ENCODE results near the gene PDGFD.

PDGFD gene

GRCh38 chr11:103967985-103968384 lies 196.0 kb downstream of the PDGFD start:
- Mint-ChIP-seq H3K27ac (no peak overlapping the region), H3K9me3 (no peaks in the 10 kb centered on the region), H3K4me3 (no peak overlapping the region)

GRCh38 chr11:103964390-103964789 lies 199.6 kb downstream of the PDGFD start:
- no peaks in the 10 kb centered on the region for H3K9me3 Mint-ChIP-seq
- no peaks in the 10 kb centered on the region for H3K27me3 Mint-ChIP-seq
- no peak for DNase-seq
- H3K4me1 Mint-ChIP-seq (ENCODE audit: low read depth), result peaks cover under 1% of the 10 kb centered on the region
- H3K36me3 Mint-ChIP-seq (ENCODE audit: low read depth), result no peaks in the 10 kb centered on the region
- H3K4me3 Mint-ChIP-seq, result no peak overlapping the region
- no peak overlapping the region for H3K27ac Mint-ChIP-seq

More at GRCh38 chr11:103967985-103968384, 196.0 kb downstream of the PDGFD start:
- DNase-seq, result no peak
- H3K4me1 Mint-ChIP-seq (ENCODE audit: low read depth), result no peaks in the 10 kb centered on the region
- H3K36me3 Mint-ChIP-seq (ENCODE audit: low read depth), result no peaks in the 10 kb centered on the region
- H3K27me3 Mint-ChIP-seq, result no peaks in the 10 kb centered on the region

GRCh38 chr11:103963648-103964047 lies 200.3 kb downstream of the PDGFD start:
- H3K27ac Mint-ChIP-seq, result no peak overlapping the region
- no peaks in the 10 kb centered on the region for H3K27me3 Mint-ChIP-seq
- no peaks in the 10 kb centered on the region for H3K9me3 Mint-ChIP-seq
- H3K4me3 Mint-ChIP-seq, result no peak overlapping the region
- peaks cover 5% of the 10 kb centered on the region for H3K4me1 Mint-ChIP-seq (ENCODE audit: low read depth)
- no peaks in the 10 kb centered on the region for H3K36me3 Mint-ChIP-seq (ENCODE audit: low read depth)
- DNase-seq, result no peak

- no peaks in the 10 kb centered on the region for H3K36me3 Mint-ChIP-seq (ENCODE audit: low read depth)
- H3K4me1 Mint-ChIP-seq (ENCODE audit: low read depth), result peaks cover 5% of the 10 kb centered on the region
- no peak overlapping the region for H3K27ac Mint-ChIP-seq
- no peaks in the 10 kb centered on the region for H3K9me3 Mint-ChIP-seq
- H3K4me3 Mint-ChIP-seq, result no peak overlapping the region
- H3K27me3 Mint-ChIP-seq, result no peaks in the 10 kb centered on the region
- no peak for DNase-seq
These were observed 202.9 kb downstream of the PDGFD start for GRCh38 chr11:103961010-103961409.

- Mint-ChIP-seq H3K4me3 (no peak overlapping the region), H3K36me3 (ENCODE audit: low read depth) (no peaks in the 10 kb centered on the region), H3K27me3 (no peaks in the 10 kb centered on the region), H3K27ac (no peak overlapping the region), H3K4me1 (ENCODE audit: low read depth) (peaks cover 5% of the 10 kb centered on the region), H3K9me3 (no peaks in the 10 kb centered on the region)
- no peak for DNase-seq
These were observed 203.8 kb downstream of the PDGFD start for GRCh38 chr11:103960108-103960507.

- peaks cover 5% of the 10 kb centered on the region for H3K4me1 Mint-ChIP-seq (ENCODE audit: low read depth)
- no peaks in the 10 kb centered on the region for H3K9me3 Mint-ChIP-seq
- no peak overlapping the region for H3K4me3 Mint-ChIP-seq
- H3K27me3 Mint-ChIP-seq, result no peaks in the 10 kb centered on the region
- no peak for DNase-seq
- no peaks in the 10 kb centered on the region for H3K36me3 Mint-ChIP-seq (ENCODE audit: low read depth)
- no peak overlapping the region for H3K27ac Mint-ChIP-seq
These were observed 204.5 kb downstream of the PDGFD start for GRCh38 chr11:103959279-103959942.

- Mint-ChIP-seq H3K4me3 (no peak overlapping the region), H3K36me3 (ENCODE audit: low read depth) (no peaks in the 10 kb centered on the region), H3K27me3 (no peaks in the 10 kb centered on the region), H3K9me3 (no peaks in the 10 kb centered on the region), H3K4me1 (ENCODE audit: low read depth) (peaks cover 5% of the 10 kb centered on the region), H3K27ac (no peak overlapping the region)
- no peak for DNase-seq
These were observed 205.3 kb downstream of the PDGFD start for GRCh38 chr11:103958475-103959215.

- H3K9me3 Mint-ChIP-seq, result no peaks in the 10 kb centered on the region
- no peaks in the 10 kb centered on the region for H3K4me1 Mint-ChIP-seq (ENCODE audit: low read depth)
- H3K4me3 Mint-ChIP-seq, result no peak overlapping the region
- DNase-seq, result no peak
- H3K27ac Mint-ChIP-seq, result no peak overlapping the region
- H3K36me3 Mint-ChIP-seq (ENCODE audit: low read depth), result no peaks in the 10 kb centered on the region
- no peaks in the 10 kb centered on the region for H3K27me3 Mint-ChIP-seq
These were observed 210.0 kb downstream of the PDGFD start for GRCh38 chr11:103953797-103954486.

- H3K27me3 Mint-ChIP-seq, result no peaks in the 10 kb centered on the region
- DNase-seq, result no peak
These were observed 214.2 kb downstream of the PDGFD start for GRCh38 chr11:103949781-103950180.

GRCh38 chr11:103948187-103948763 lies 215.7 kb downstream of the PDGFD start:
- Mint-ChIP-seq H3K27me3 (no peaks in the 10 kb centered on the region), H3K9me3 (no peaks in the 10 kb centered on the region), H3K36me3 (ENCODE audit: low read depth) (no peaks in the 10 kb centered on the region), H3K4me1 (ENCODE audit: low read depth) (no peaks in the 10 kb centered on the region), H3K4me3 (no peak overlapping the region), H3K27ac (no peak overlapping the region)
- DNase-seq, result no peak

More at GRCh38 chr11:103949781-103950180, 214.2 kb downstream of the PDGFD start:
- H3K4me3 Mint-ChIP-seq, result no peak overlapping the region
- H3K4me1 Mint-ChIP-seq (ENCODE audit: low read depth), result no peaks in the 10 kb centered on the region
- no peak overlapping the region for H3K27ac Mint-ChIP-seq
- H3K36me3 Mint-ChIP-seq (ENCODE audit: low read depth), result no peaks in the 10 kb centered on the region
- no peaks in the 10 kb centered on the region for H3K9me3 Mint-ChIP-seq

GRCh38 chr11:103947546-103947919 lies 216.4 kb downstream of the PDGFD start:
- H3K36me3 Mint-ChIP-seq (ENCODE audit: low read depth), result no peaks in the 10 kb centered on the region
- no peak overlapping the region for H3K27ac Mint-ChIP-seq
- H3K4me1 Mint-ChIP-seq (ENCODE audit: low read depth), result no peaks in the 10 kb centered on the region
- no peaks in the 10 kb centered on the region for H3K27me3 Mint-ChIP-seq
- no peak overlapping the region for H3K4me3 Mint-ChIP-seq
- H3K9me3 Mint-ChIP-seq, result no peaks in the 10 kb centered on the region
- no peak for DNase-seq

GRCh38 chr11:103946793-103947545 lies 217.0 kb downstream of the PDGFD start:
- DNase-seq, result no peak
- Mint-ChIP-seq H3K27me3 (no peaks in the 10 kb centered on the region), H3K4me1 (ENCODE audit: low read depth) (no peaks in the 10 kb centered on the region), H3K27ac (no peak overlapping the region), H3K36me3 (ENCODE audit: low read depth) (no peaks in the 10 kb centered on the region), H3K9me3 (no peaks in the 10 kb centered on the region), H3K4me3 (no peak overlapping the region)

GRCh38 chr11:103944251-103944940 lies 219.6 kb downstream of the PDGFD start:
- H3K4me3 Mint-ChIP-seq, result no peak overlapping the region
- no peak overlapping the region for H3K27ac Mint-ChIP-seq
- no peak for DNase-seq
- H3K27me3 Mint-ChIP-seq, result no peaks in the 10 kb centered on the region
- H3K4me1 Mint-ChIP-seq (ENCODE audit: low read depth), result no peaks in the 10 kb centered on the region
- H3K36me3 Mint-ChIP-seq (ENCODE audit: low read depth), result no peaks in the 10 kb centered on the region
- no peaks in the 10 kb centered on the region for H3K9me3 Mint-ChIP-seq

- H3K36me3 Mint-ChIP-seq (ENCODE audit: low read depth), result no peaks in the 10 kb centered on the region
These were observed 221.3 kb downstream of the PDGFD start for GRCh38 chr11:103942646-103943045.

More at GRCh38 chr11:103942646-103943045, 221.3 kb downstream of the PDGFD start:
- H3K27me3 Mint-ChIP-seq, result no peaks in the 10 kb centered on the region
- DNase-seq, result no peak
- no peak overlapping the region for H3K4me3 Mint-ChIP-seq
- no peak overlapping the region for H3K27ac Mint-ChIP-seq
- no peaks in the 10 kb centered on the region for H3K4me1 Mint-ChIP-seq (ENCODE audit: low read depth)
- no peaks in the 10 kb centered on the region for H3K9me3 Mint-ChIP-seq

Measured in activated T-cell treated with anti-CD3 and anti-CD28 coated beads, Interleukin-2, amount 50 U/mL, for 24 hours (primary cell).